IMR-90 (cell line): Measurements from ENCODE around the gene ZNF595. TPM values are rescaled to one million over a fixed set of nuclear protein-coding genes. Genes with fewer than 3 reads are reported as not detected.

Experiments
- ATAC-seq: fragments of 200-7000 bp; cut with Tn5 transposase; 2 replicates; pipeline ENCODE4 v1.9.1; 2020; ENCODE audit warnings: low read depth, mild to moderate bottlenecking, moderate library complexity
- BruUV-seq: library from RNA; stranded (reverse); fragments of 400-500 nt; replicated peaks from 2 replicates; lab custom pipeline; 2021; lab: Mats Ljungman, UMichigan
- CTCF ChIA-PET: fragments of 300-600 bp; formaldehyde crosslinking; extraction: SDS; loops from one replicate; lab custom pipeline; 2021; ENCODE audit warnings: antibody characterized with exemption; lab: Yijun Ruan, JAX
- POLR2A ChIA-PET: fragments of 300-600 bp; sonication (Branson Sonifier 250); formaldehyde crosslinking; loops from one replicate; lab custom pipeline; 2022; ENCODE audit warnings: antibody characterized with exemption; ENCODE audit not compliant: unreplicated experiment; lab: Charles Lee
- DNase-seq: peaks from one replicate; pipeline ENCODE4 v3.0.0; 2013
- H2AFZ ChIP-seq: replicated peaks from 2 replicates; pipeline ENCODE3; 2013; ENCODE audit warnings: low read length, mild to moderate bottlenecking; ENCODE audit not compliant: poor library complexity
- H2AK5ac ChIP-seq: 2 replicates; pipeline ENCODE4 v1.6.1; 2013; ENCODE audit warnings: low read depth, low read length, inconsistent platforms
- H2AK9ac ChIP-seq: replicated peaks from 2 replicates; pipeline ENCODE3; 2013; ENCODE audit warnings: mild to moderate bottlenecking, low read depth, low read length, moderate library complexity; ENCODE audit not compliant: poor library complexity
- H2BK120ac ChIP-seq: 2 replicates; pipeline ENCODE4 v1.6.1; 2013; ENCODE audit warnings: low read depth, low read length, inconsistent platforms
- H2BK15ac ChIP-seq: 3 replicates; pipeline ENCODE4 v1.6.1; 2013; ENCODE audit warnings: low read depth, low read length, inconsistent platforms
- H2BK20ac ChIP-seq: 2 replicates; pipeline ENCODE4 v1.6.1; 2013; ENCODE audit warnings: low read depth, mild to moderate bottlenecking, inconsistent platforms, low read length, moderate library complexity
- H2BK5ac ChIP-seq: 2 replicates; pipeline ENCODE4 v1.6.1; 2013; ENCODE audit warnings: mild to moderate bottlenecking, low read depth, low read length, inconsistent platforms; ENCODE audit not compliant: poor library complexity, severe bottlenecking
- H3K14ac ChIP-seq: replicated peaks from 2 replicates; pipeline ENCODE4 v1.6.1; 2013; ENCODE audit warnings: low read depth, low read length, inconsistent platforms
- H3K18ac ChIP-seq: 2 replicates; pipeline ENCODE4 v1.6.1; 2013; ENCODE audit warnings: low read depth, low read length, control low read depth
- H3K23ac ChIP-seq: 2 replicates; pipeline ENCODE4 v1.6.1; 2013; ENCODE audit warnings: low read depth, low read length, inconsistent platforms
- H3K27ac ChIP-seq: 2 replicates; pipeline ENCODE4 v1.5.1; 2013; ENCODE audit warnings: mild to moderate bottlenecking, control low read depth, low read length; ENCODE audit not compliant: insufficient read depth
- H3K27me3 ChIP-seq: 2 replicates; pipeline ENCODE4 v1.6.1; 2013; ENCODE audit warnings: low read length; ENCODE audit not compliant: control insufficient read depth, insufficient read depth
- H3K36me3 ChIP-seq: 2 replicates; pipeline ENCODE4 v1.6.1; 2013; ENCODE audit warnings: low read length, mixed read lengths; ENCODE audit not compliant: control insufficient read depth, insufficient read depth
- H3K4ac ChIP-seq: 2 replicates; pipeline ENCODE4 v1.6.1; 2013; ENCODE audit warnings: low read depth, low read length, inconsistent platforms
- H3K4me1 ChIP-seq: 2 replicates; pipeline ENCODE4 v1.6.1; 2013; ENCODE audit warnings: low read length, mixed read lengths; ENCODE audit not compliant: control insufficient read depth, insufficient read depth
- H3K4me2 ChIP-seq: 2 replicates; pipeline ENCODE4 v1.6.1; 2013; ENCODE audit warnings: low read depth, mild to moderate bottlenecking, control low read depth, low read length, moderate library complexity
- H3K4me3 ChIP-seq: 2 replicates; pipeline ENCODE4 v1.5.1; 2013; ENCODE audit warnings: low read depth, mild to moderate bottlenecking, control low read depth, low read length, moderate library complexity; ENCODE audit not compliant: insufficient read depth
- H3K56ac ChIP-seq: 2 replicates; pipeline ENCODE4 v1.6.1; 2013; ENCODE audit warnings: low read length, inconsistent platforms; ENCODE audit not compliant: insufficient read depth; ENCODE audit errors: extremely low read depth
- H3K79me1 ChIP-seq, 2 experiments: 2 replicates each; pipeline ENCODE4 v1.6.1; 2013; ENCODE audit warnings: low read length in 2 of 2, inconsistent platforms in 1 of 2, low read depth in 1 of 2
- H3K9ac ChIP-seq: 2 replicates; pipeline ENCODE4 v1.6.1; 2013; ENCODE audit warnings: low read depth, low read length, control low read depth
- H3K9me1 ChIP-seq: 2 replicates; pipeline ENCODE4 v1.6.1; 2013; ENCODE audit warnings: low read length, inconsistent platforms; ENCODE audit not compliant: insufficient read depth
- H3K9me3 ChIP-seq: 2 replicates; pipeline ENCODE4 v1.6.1; 2013; ENCODE audit warnings: low read length; ENCODE audit not compliant: control insufficient read depth, insufficient read depth
- H4K20me1 ChIP-seq: 2 replicates; pipeline ENCODE4 v1.6.1; 2013; ENCODE audit warnings: low read length, inconsistent platforms; ENCODE audit not compliant: insufficient read depth
- H4K5ac ChIP-seq: 2 replicates; pipeline ENCODE4 v1.6.1; 2013; ENCODE audit warnings: mild to moderate bottlenecking, low read depth, low read length, control low read depth
- H4K8ac ChIP-seq, 2 experiments: 2 replicates each; pipeline ENCODE4 v1.6.1; 2013; ENCODE audit warnings: low read depth in 2 of 2, low read length in 2 of 2, control low read depth in 1 of 2, inconsistent platforms in 1 of 2
- H4K91ac ChIP-seq: 2 replicates; pipeline ENCODE4 v1.6.1; 2013; ENCODE audit warnings: low read depth, low read length, inconsistent platforms; ENCODE audit not compliant: insufficient read depth
- BHLHE40 ChIP-seq: fragments of 150-350 bp; IDR thresholded peaks from 2 replicates; pipeline ENCODE4 v1.6.1; 2016; ENCODE audit warnings: mild to moderate bottlenecking, low read depth, low read length
- CEBPB ChIP-seq: IDR thresholded peaks from 2 replicates; pipeline ENCODE4 v1.6.1; 2012; ENCODE audit warnings: low read depth, low read length, improper control_type of control experiment
- CHD1 ChIP-seq: IDR thresholded peaks from 2 replicates; pipeline ENCODE4 v1.6.1; 2012; ENCODE audit warnings: low read depth, low read length, improper control_type of control experiment
- FOS ChIP-seq: fragments of 150-350 bp; IDR thresholded peaks from 2 replicates; pipeline ENCODE4 v1.6.1; 2016; ENCODE audit warnings: low read depth, low read length
- MAFK ChIP-seq: IDR thresholded peaks from 2 replicates; pipeline ENCODE4 v1.6.1; 2012; ENCODE audit warnings: low read depth, low read length, improper control_type of control experiment
- MAZ ChIP-seq: IDR thresholded peaks from 2 replicates; pipeline ENCODE4 v1.6.1; 2012; ENCODE audit warnings: low read depth, mild to moderate bottlenecking, low read length, improper control_type of control experiment, moderate library complexity, borderline replicate concordance
- MXI1 ChIP-seq: IDR thresholded peaks from 2 replicates; pipeline ENCODE4 v1.6.1; 2012; ENCODE audit warnings: low read depth, mild to moderate bottlenecking, low read length, moderate library complexity, borderline replicate concordance
- NFE2L2 ChIP-seq: fragments of 150-350 bp; IDR thresholded peaks from 2 replicates; pipeline ENCODE4 v1.6.1; 2016; ENCODE audit warnings: low read depth, mild to moderate bottlenecking, low read length
- POLR2A ChIP-seq: IDR thresholded peaks from 2 replicates; pipeline ENCODE4 v1.6.1; 2012; ENCODE audit warnings: mild to moderate bottlenecking, low read depth, low read length
- RAD21 ChIP-seq: IDR thresholded peaks from 2 replicates; pipeline ENCODE4 v1.6.1; 2012; ENCODE audit warnings: low read length, improper control_type of control experiment
- RCOR1 ChIP-seq: IDR thresholded peaks from 2 replicates; pipeline ENCODE4 v1.6.1; 2012; ENCODE audit warnings: mild to moderate bottlenecking, low read length, improper control_type of control experiment; ENCODE audit not compliant: insufficient replicate concordance
- RFX5 ChIP-seq: IDR thresholded peaks from 2 replicates; pipeline ENCODE4 v1.8.0; 2012; ENCODE audit warnings: low read depth, mild to moderate bottlenecking, low read length, moderate library complexity
- SMC3 ChIP-seq: fragments of 150-350 bp; IDR thresholded peaks from 2 replicates; pipeline ENCODE4 v1.6.1; 2016; ENCODE audit warnings: low read depth, mild to moderate bottlenecking, antibody characterized with exemption, low read length, moderate library complexity
- WGBS, 2 experiments: methylation state at CpG; one replicate each; pipeline versions ENCODE4 v1.1.5 to v1.1.7; 2013; ENCODE audit warnings: missing lambda C conversion rate in 2 of 2; ENCODE audit not compliant: insufficient read length in 1 of 2; ENCODE audit errors: extremely low coverage in 2 of 2; 5-methylcytosine and 5-hydroxymethylcytosine counted together
- dilution Hi-C: fragments of 300-500 bp; cut with HindIII; formaldehyde crosslinking; loops from one replicate; pipeline ENCODE4 v1.14.3; 2018; ENCODE audit warnings: low sequenced_read_pairs; ENCODE audit not compliant: unreplicated experiment
- in situ Hi-C: fragments of 300-500 bp; cut with MboI; formaldehyde crosslinking; loops from 3 replicates; pipeline ENCODE4 v1.14.3; 2019; ENCODE audit warnings: low sequenced_read_pairs, inconsistent platforms, mixed read lengths
- intact Hi-C: fragments of 100-400 bp; cut with micrococcal nuclease; formaldehyde crosslinking; loops from 2 replicates; pipeline ENCODE4 v1.10.0; 2022
- polyA plus RNA-seq, 3 experiments: library from polyadenylated mRNA; depleted of rRNA; stranded (reverse); fragments of >200 nt; gene quantifications; 2 replicates each; pipeline ENCODE4 v1.2.3, GENCODE V29; 2012; ENCODE audit warnings: low replicate concordance in 1 of 3
- total RNA-seq: library from RNA; depleted of rRNA; stranded (reverse); fragments of >200 nt; gene quantifications from 2 replicates; pipeline ENCODE4 v1.2.3, GENCODE V29; 2012
- TF ChIP-seq, protein P1 (sequence below): conservative IDR thresholded peaks from 2 replicates; pipeline ENCODE4 v1.5.1; 2012; ENCODE audit warnings: mild to moderate bottlenecking, low read depth, low read length, improper control_type of control experiment
- TF ChIP-seq, protein P2 (sequence below): fragments of 150-350 bp; IDR thresholded peaks from 2 replicates; pipeline ENCODE4 v1.6.1; 2016; ENCODE audit warnings: low read depth, mild to moderate bottlenecking, low read length, moderate library complexity, borderline replicate concordance
- TF ChIP-seq, protein P3 (sequence below): fragments of 150-350 bp; IDR thresholded peaks from 2 replicates; pipeline ENCODE4 v1.6.1; 2017; ENCODE audit warnings: mild to moderate bottlenecking, antibody characterized with exemption, low read length, low read depth

Gene ZNF595
- total and polyA plus RNA-seq, 2 of the 4 experiments (the other 2 are of a cell fraction) = 1.9 to 6.8 TPM

DNA sequence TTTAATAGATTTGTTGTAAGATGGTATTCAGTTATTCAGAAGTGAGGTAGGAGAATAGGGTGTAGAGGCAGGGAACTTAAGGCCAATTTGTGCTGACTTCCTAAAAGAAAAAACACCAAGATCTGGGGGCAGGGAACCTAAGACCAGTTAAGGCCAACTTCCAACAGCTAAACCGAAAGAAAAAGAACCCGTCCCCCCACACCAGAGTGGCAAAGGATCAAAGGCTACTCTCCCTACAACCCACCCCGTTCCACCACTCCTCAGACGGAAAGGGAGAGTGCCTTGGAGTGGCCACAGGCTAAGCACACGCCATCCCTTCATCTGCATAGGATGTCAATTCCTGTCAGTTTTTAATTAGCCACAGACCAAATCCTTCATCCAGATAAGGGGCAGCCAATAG lies 67.5 kb downstream of the ZNF595 start:
- no peak overlapping the region for H3K23ac ChIP-seq
- no peak overlapping the region for H3K9ac ChIP-seq
- H2AFZ ChIP-seq = no peak overlapping the region
- H3K4me1 ChIP-seq = no peaks in the 10 kb centered on the region
- ATAC-seq = no peak
- no peak overlapping the region for H2BK20ac ChIP-seq
- intact Hi-C loops (no loop called here), in situ Hi-C loops (no loop called here), dilution Hi-C loops (no loop called here)
- peaks cover 12% of the 10 kb centered on the region for H3K9me3 ChIP-seq
- H4K5ac ChIP-seq = no peak overlapping the region
- H3K56ac ChIP-seq = no peak overlapping the region
- DNase-seq = no peak
- no peak overlapping the region for H3K4ac ChIP-seq
- H3K4me3 ChIP-seq = no peak overlapping the region
- 0 out of 2 replicates have a peak, but pooled peaks cover 2% of the 10 kb centered on the region for H4K20me1 ChIP-seq
- no peak overlapping the region for H3K18ac ChIP-seq
- H4K8ac ChIP-seq = no peak overlapping the region
- no peak overlapping the region for H2AK9ac ChIP-seq
- no peak overlapping the region for H2BK120ac ChIP-seq
- H3K79me1 ChIP-seq = peaks cover 2 to 8% of the 10 kb centered on the region in 2 experiments; a peak in 3 of 4 replicates
- H3K9me1 ChIP-seq = no peaks in the 10 kb centered on the region
- BruUV-seq = no TSS peak
- ChIA-PET CTCF (no interaction called here), POLR2A (no interaction called here)
- 40% methylated on average over 2 of the region's 5 CpGs; no CpG with 5 or more reads in 1 of the 2 experiments for WGBS, 2 experiments
- TF ChIP-seq CEBPB (no peak), BHLHE40 (no peak), CHD1 (no peak), NFE2L2 (no peak), RCOR1 (no peak), POLR2A (no peak), RAD21 (no peak), RFX5 (no peak), SMC3 (no peak), MAZ (no peak), MXI1 (no peak), FOS (no peak), MAFK (no peak)
- TF ChIP-seq, protein P1, sequence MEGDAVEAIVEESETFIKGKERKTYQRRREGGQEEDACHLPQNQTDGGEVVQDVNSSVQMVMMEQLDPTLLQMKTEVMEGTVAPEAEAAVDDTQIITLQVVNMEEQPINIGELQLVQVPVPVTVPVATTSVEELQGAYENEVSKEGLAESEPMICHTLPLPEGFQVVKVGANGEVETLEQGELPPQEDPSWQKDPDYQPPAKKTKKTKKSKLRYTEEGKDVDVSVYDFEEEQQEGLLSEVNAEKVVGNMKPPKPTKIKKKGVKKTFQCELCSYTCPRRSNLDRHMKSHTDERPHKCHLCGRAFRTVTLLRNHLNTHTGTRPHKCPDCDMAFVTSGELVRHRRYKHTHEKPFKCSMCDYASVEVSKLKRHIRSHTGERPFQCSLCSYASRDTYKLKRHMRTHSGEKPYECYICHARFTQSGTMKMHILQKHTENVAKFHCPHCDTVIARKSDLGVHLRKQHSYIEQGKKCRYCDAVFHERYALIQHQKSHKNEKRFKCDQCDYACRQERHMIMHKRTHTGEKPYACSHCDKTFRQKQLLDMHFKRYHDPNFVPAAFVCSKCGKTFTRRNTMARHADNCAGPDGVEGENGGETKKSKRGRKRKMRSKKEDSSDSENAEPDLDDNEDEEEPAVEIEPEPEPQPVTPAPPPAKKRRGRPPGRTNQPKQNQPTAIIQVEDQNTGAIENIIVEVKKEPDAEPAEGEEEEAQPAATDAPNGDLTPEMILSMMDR = no peak
- TF ChIP-seq, protein P2, sequence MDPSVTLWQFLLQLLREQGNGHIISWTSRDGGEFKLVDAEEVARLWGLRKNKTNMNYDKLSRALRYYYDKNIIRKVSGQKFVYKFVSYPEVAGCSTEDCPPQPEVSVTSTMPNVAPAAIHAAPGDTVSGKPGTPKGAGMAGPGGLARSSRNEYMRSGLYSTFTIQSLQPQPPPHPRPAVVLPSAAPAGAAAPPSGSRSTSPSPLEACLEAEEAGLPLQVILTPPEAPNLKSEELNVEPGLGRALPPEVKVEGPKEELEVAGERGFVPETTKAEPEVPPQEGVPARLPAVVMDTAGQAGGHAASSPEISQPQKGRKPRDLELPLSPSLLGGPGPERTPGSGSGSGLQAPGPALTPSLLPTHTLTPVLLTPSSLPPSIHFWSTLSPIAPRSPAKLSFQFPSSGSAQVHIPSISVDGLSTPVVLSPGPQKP = no peak
- TF ChIP-seq, protein P3, sequence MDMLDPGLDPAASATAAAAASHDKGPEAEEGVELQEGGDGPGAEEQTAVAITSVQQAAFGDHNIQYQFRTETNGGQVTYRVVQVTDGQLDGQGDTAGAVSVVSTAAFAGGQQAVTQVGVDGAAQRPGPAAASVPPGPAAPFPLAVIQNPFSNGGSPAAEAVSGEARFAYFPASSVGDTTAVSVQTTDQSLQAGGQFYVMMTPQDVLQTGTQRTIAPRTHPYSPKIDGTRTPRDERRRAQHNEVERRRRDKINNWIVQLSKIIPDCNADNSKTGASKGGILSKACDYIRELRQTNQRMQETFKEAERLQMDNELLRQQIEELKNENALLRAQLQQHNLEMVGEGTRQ = no peak
- no peaks in the 10 kb centered on the region for H3K27me3 ChIP-seq
- no peak overlapping the region for H3K4me2 ChIP-seq
- H2AK5ac ChIP-seq = no peak overlapping the region
- no peak overlapping the region for H3K27ac ChIP-seq
- H3K14ac ChIP-seq = no peak overlapping the region
- no peak overlapping the region for H2BK15ac ChIP-seq
- H2BK5ac ChIP-seq = no peak overlapping the region
- H4K91ac ChIP-seq = no peak overlapping the region
- no peaks in the 10 kb centered on the region for H3K36me3 ChIP-seq
